PFSK-1 (cell line): ENCODE data around the gene CSE1L.

Source experiments
- POLR2AphosphoS5 ChIP-seq: IDR thresholded peaks from 2 replicates; pipeline ENCODE4 v1.6.1; 2012; ENCODE audit warnings: low read depth, mild to moderate bottlenecking, control low read depth, low read length, moderate library complexity
- SIN3A ChIP-seq: IDR thresholded peaks from 2 replicates; pipeline ENCODE4 v1.6.1; 2012; ENCODE audit warnings: mild to moderate bottlenecking, low read length, moderate library complexity, borderline replicate concordance; ENCODE audit not compliant: insufficient read depth
- TF ChIP-seq, protein P1 (sequence below), 2 experiments: IDR thresholded peaks; 2 replicates each; pipeline versions ENCODE4 v1.6.1 to v1.8.0; 2011 to 2012; ENCODE audit warnings: low read depth in 2 of 2, low read length in 2 of 2, control low read depth in 1 of 2, inconsistent platforms in 1 of 2, mild to moderate bottlenecking in 1 of 2, moderate library complexity in 1 of 2; ENCODE audit not compliant: insufficient read depth in 1 of 2

GRCh38 chr20:49133571-49133970, 87.5 kb downstream of the CSE1L start:
- TF ChIP-seq, protein P1, sequence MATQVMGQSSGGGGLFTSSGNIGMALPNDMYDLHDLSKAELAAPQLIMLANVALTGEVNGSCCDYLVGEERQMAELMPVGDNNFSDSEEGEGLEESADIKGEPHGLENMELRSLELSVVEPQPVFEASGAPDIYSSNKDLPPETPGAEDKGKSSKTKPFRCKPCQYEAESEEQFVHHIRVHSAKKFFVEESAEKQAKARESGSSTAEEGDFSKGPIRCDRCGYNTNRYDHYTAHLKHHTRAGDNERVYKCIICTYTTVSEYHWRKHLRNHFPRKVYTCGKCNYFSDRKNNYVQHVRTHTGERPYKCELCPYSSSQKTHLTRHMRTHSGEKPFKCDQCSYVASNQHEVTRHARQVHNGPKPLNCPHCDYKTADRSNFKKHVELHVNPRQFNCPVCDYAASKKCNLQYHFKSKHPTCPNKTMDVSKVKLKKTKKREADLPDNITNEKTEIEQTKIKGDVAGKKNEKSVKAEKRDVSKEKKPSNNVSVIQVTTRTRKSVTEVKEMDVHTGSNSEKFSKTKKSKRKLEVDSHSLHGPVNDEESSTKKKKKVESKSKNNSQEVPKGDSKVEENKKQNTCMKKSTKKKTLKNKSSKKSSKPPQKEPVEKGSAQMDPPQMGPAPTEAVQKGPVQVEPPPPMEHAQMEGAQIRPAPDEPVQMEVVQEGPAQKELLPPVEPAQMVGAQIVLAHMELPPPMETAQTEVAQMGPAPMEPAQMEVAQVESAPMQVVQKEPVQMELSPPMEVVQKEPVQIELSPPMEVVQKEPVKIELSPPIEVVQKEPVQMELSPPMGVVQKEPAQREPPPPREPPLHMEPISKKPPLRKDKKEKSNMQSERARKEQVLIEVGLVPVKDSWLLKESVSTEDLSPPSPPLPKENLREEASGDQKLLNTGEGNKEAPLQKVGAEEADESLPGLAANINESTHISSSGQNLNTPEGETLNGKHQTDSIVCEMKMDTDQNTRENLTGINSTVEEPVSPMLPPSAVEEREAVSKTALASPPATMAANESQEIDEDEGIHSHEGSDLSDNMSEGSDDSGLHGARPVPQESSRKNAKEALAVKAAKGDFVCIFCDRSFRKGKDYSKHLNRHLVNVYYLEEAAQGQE (IDR thresholded peaks at IDR 0.05; ENCODE audit: insufficient read depth in 1 of 2, low read depth in 2 of 2, low read length in 2 of 2), result no peak
- TF ChIP-seq POLR2AphosphoS5, result no peak
- no peak for TF ChIP-seq SIN3A
